ENCODE results near the gene SLX4IP.

Gene SLX4IP

DNA sequence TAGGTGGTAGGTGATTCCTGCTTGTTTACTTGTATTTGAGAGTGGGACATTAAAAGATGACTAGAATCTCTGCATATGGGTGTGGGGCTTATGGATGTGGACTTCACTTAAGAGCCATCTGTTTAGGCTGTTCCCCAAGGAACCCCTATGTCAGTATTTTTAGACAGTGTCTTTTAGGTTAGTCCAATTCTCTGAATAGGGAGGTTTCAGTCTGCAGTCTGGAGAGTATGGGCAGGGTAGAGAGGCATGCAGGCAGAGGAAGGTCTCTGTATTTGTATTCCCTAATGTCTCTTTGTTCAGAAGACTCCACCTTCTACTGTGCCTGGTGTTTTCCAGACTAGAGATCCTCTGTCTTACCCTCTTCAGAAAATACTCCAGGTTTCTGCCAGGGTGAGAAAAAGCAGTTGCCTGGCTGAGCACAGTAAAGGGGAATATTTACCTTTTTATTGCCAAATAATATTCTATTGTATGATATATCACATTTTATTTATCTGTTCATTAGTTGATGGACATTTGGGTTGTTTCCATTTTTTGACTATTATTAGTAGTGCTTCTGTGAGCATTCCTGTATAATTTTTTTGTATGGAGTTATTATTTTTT, 19.1 kb downstream of the SLX4IP start:
- Histone ChIP-seq H3K27ac (peak overlapping the region; percentile 63; the same call in 1 of the 2 replicates), H3K4me1 (ENCODE audit: low read depth, poor library complexity, severe bottlenecking) (peaks cover 41% of the 10 kb centered on the region), H3K4me3 (IDR thresholded peaks at IDR 0.05; ENCODE audit: insufficient read depth, low read depth, low read length) (no peak overlapping the region), H3K36me3 (ENCODE audit: insufficient read depth) (no peaks in the 10 kb centered on the region), H3K79me2 (ENCODE audit: insufficient read depth, low read depth) (peaks cover 11% of the 10 kb centered on the region; the same call in 1 of the 2 replicates), H3K27me3 (ENCODE audit: insufficient read depth, low read depth) (no peaks in the 10 kb centered on the region), H3K9ac (no peak overlapping the region), H2AFZ (ENCODE audit: low read depth) (no peak overlapping the region), H3K4me2 (peak overlapping the region; percentile 66), H4K20me1 (ENCODE audit: insufficient read depth) (no peaks in the 10 kb centered on the region)
- TF ChIP-seq CTCF (conservative IDR thresholded peaks at IDR 0.05; ENCODE audit: low read depth, low read length) = no peak

DNA sequence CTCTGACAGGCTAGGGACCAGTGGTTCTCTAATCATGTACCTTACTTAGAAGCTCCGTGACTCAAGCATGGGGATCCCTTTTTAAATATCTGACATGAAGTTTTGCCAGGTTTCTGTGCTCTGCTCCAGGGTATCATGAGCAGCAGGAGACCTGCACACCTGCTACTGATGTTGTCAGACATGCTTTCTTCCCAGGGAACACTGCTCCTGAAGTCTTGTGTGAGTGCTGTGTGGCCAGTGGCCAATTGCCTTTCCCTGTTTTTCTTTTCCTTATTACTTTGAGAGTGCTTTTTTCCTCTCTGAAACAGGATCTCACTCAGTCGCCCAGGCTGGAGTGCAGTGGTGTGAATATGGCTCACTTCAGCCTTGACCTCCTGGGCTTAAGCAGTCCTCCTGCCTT, 26.4 kb downstream of the SLX4IP start:
- no peak overlapping the region for H3K4me3 ChIP-seq (IDR thresholded peaks at IDR 0.05; ENCODE audit: insufficient read depth, low read depth, low read length)
- H3K79me2 ChIP-seq (ENCODE audit: insufficient read depth, low read depth) = no peaks in the 10 kb centered on the region
- H3K4me1 ChIP-seq (ENCODE audit: low read depth, poor library complexity, severe bottlenecking) = no peaks in the 10 kb centered on the region
- no peak overlapping the region for H3K9ac ChIP-seq
- H3K36me3 ChIP-seq (ENCODE audit: insufficient read depth) = no peaks in the 10 kb centered on the region
- no peak overlapping the region for H3K4me2 ChIP-seq
- H3K27me3 ChIP-seq (ENCODE audit: insufficient read depth, low read depth) = no peaks in the 10 kb centered on the region
- no peaks in the 10 kb centered on the region for H4K20me1 ChIP-seq (ENCODE audit: insufficient read depth)
- TF ChIP-seq CTCF (conservative IDR thresholded peaks at IDR 0.05; ENCODE audit: low read depth, low read length) = no peak
- no peak overlapping the region for H3K27ac ChIP-seq
- no peak overlapping the region for H2AFZ ChIP-seq (ENCODE audit: low read depth)

- Histone ChIP-seq H3K27me3 (ENCODE audit: insufficient read depth, low read depth) (no peaks in the 10 kb centered on the region), H3K4me2 (no peak overlapping the region), H3K4me1 (ENCODE audit: low read depth, poor library complexity, severe bottlenecking) (no peaks in the 10 kb centered on the region), H3K36me3 (ENCODE audit: insufficient read depth) (no peaks in the 10 kb centered on the region), H3K79me2 (ENCODE audit: insufficient read depth, low read depth) (no peaks in the 10 kb centered on the region), H4K20me1 (ENCODE audit: insufficient read depth) (no peaks in the 10 kb centered on the region), H3K4me3 (IDR thresholded peaks at IDR 0.05; ENCODE audit: insufficient read depth, low read depth, low read length) (no peak overlapping the region), H2AFZ (ENCODE audit: low read depth) (no peak overlapping the region), H3K9ac (no peak overlapping the region), H3K27ac (no peak overlapping the region)
- TF ChIP-seq CTCF (conservative IDR thresholded peaks at IDR 0.05; ENCODE audit: low read depth, low read length) = no peak
These were observed 27.4 kb downstream of the SLX4IP start for GRCh38 chr20:10462516-10462915.

GRCh38 chr20:10463622-10464021, 28.5 kb downstream of the SLX4IP start:
- TF ChIP-seq CTCF (conservative IDR thresholded peaks at IDR 0.05; ENCODE audit: low read depth, low read length) = no peak
- H3K79me2 ChIP-seq (ENCODE audit: insufficient read depth, low read depth) = no peaks in the 10 kb centered on the region
- no peaks in the 10 kb centered on the region for H3K27me3 ChIP-seq (ENCODE audit: insufficient read depth, low read depth)
- H2AFZ ChIP-seq (ENCODE audit: low read depth) = no peak overlapping the region
- peaks cover 8% of the 10 kb centered on the region for H3K4me1 ChIP-seq (ENCODE audit: low read depth, poor library complexity, severe bottlenecking)
- H3K4me2 ChIP-seq = no peak overlapping the region
- H3K4me3 ChIP-seq (IDR thresholded peaks at IDR 0.05; ENCODE audit: insufficient read depth, low read depth, low read length) = no peak overlapping the region
- H3K27ac ChIP-seq = no peak overlapping the region
- H3K9ac ChIP-seq = no peak overlapping the region
- H3K36me3 ChIP-seq (ENCODE audit: insufficient read depth) = no peaks in the 10 kb centered on the region
- H4K20me1 ChIP-seq (ENCODE audit: insufficient read depth) = no peaks in the 10 kb centered on the region

Data from KMS-11 (cell line).